Mucosa of stomach (tissue), 1 donor: ENCODE measurements around the gene CCDC141.

Experiments used
- H3K27me3 ChIP-seq: one replicate; pipeline ENCODE4 v1.7.0; 2013; ENCODE audit warnings: mild to moderate bottlenecking, low read length; ENCODE audit not compliant: control insufficient read depth, insufficient read depth
- H3K36me3 ChIP-seq: one replicate; pipeline ENCODE4 v1.7.0; 2013; ENCODE audit warnings: low read length; ENCODE audit not compliant: control insufficient read depth, insufficient read depth
- H3K4me1 ChIP-seq: one replicate; pipeline ENCODE4 v1.7.0; 2013; ENCODE audit warnings: mild to moderate bottlenecking, low read length; ENCODE audit not compliant: control insufficient read depth, insufficient read depth
- H3K4me3 ChIP-seq: one replicate; pipeline ENCODE4 v1.7.0; 2013; ENCODE audit warnings: low read length
- H3K9ac ChIP-seq: one replicate; pipeline ENCODE4 v1.7.0; 2013; ENCODE audit warnings: mild to moderate bottlenecking, low read length, moderate library complexity
- H3K9me3 ChIP-seq: one replicate; pipeline ENCODE4 v1.7.0; 2013; ENCODE audit warnings: mild to moderate bottlenecking, low read length, moderate library complexity; ENCODE audit not compliant: control insufficient read depth
- donor health status: Pancreatic carcinoma.

CCDC141 gene

GRCh38 chr2:178920916-178921513 lies 128.9 kb downstream of the CCDC141 start:
- H3K36me3 ChIP-seq = no peaks in the 10 kb centered on the region
- no peaks in the 10 kb centered on the region for H3K4me1 ChIP-seq
- H3K9me3 ChIP-seq = no peaks in the 10 kb centered on the region
- no peak overlapping the region for H3K9ac ChIP-seq
- no peaks in the 10 kb centered on the region for H3K27me3 ChIP-seq
- no peak overlapping the region for H3K4me3 ChIP-seq

- Histone ChIP-seq H3K9ac (no peak overlapping the region), H3K4me3 (no peak overlapping the region), H3K36me3 (no peaks in the 10 kb centered on the region), H3K4me1 (peaks cover 3% of the 10 kb centered on the region), H3K27me3 (no peaks in the 10 kb centered on the region), H3K9me3 (no peaks in the 10 kb centered on the region)
Observed at GRCh38 chr2:178917555-178917954, 132.4 kb downstream of the CCDC141 start.

GRCh38 chr2:178915423-178916173 lies 134.3 kb downstream of the CCDC141 start:
- Histone ChIP-seq H3K9ac (no peak overlapping the region), H3K27me3 (no peaks in the 10 kb centered on the region), H3K9me3 (no peaks in the 10 kb centered on the region), H3K36me3 (no peaks in the 10 kb centered on the region), H3K4me3 (no peak overlapping the region), H3K4me1 (peaks cover 3% of the 10 kb centered on the region)

- no peaks in the 10 kb centered on the region for H3K9me3 ChIP-seq
- H3K9ac ChIP-seq = no peak overlapping the region
- H3K4me3 ChIP-seq = no peak overlapping the region
- no peaks in the 10 kb centered on the region for H3K27me3 ChIP-seq
- no peaks in the 10 kb centered on the region for H3K36me3 ChIP-seq
- peaks cover 9% of the 10 kb centered on the region for H3K4me1 ChIP-seq
Observed at GRCh38 chr2:178914259-178914849, 135.6 kb downstream of the CCDC141 start.

- peaks cover 9% of the 10 kb centered on the region for H3K4me1 ChIP-seq
- no peaks in the 10 kb centered on the region for H3K9me3 ChIP-seq
- no peaks in the 10 kb centered on the region for H3K36me3 ChIP-seq
- H3K9ac ChIP-seq = no peak overlapping the region
- no peak overlapping the region for H3K4me3 ChIP-seq
- no peaks in the 10 kb centered on the region for H3K27me3 ChIP-seq
Observed at GRCh38 chr2:178913049-178913441, 136.9 kb downstream of the CCDC141 start.

- Histone ChIP-seq H3K36me3 (no peaks in the 10 kb centered on the region), H3K27me3 (no peaks in the 10 kb centered on the region), H3K4me1 (peaks cover 9% of the 10 kb centered on the region), H3K9ac (no peak overlapping the region), H3K9me3 (no peaks in the 10 kb centered on the region), H3K4me3 (no peak overlapping the region)
Observed at GRCh38 chr2:178912416-178913048, 137.4 kb downstream of the CCDC141 start.

- H3K4me3 ChIP-seq = no peak overlapping the region
- no peaks in the 10 kb centered on the region for H3K27me3 ChIP-seq
- peaks cover 9% of the 10 kb centered on the region for H3K4me1 ChIP-seq
- no peak overlapping the region for H3K9ac ChIP-seq
- H3K9me3 ChIP-seq = no peaks in the 10 kb centered on the region
- no peaks in the 10 kb centered on the region for H3K36me3 ChIP-seq
Observed at GRCh38 chr2:178911039-178911438, 138.9 kb downstream of the CCDC141 start.

GRCh38 chr2:178910005-178910404 lies 139.9 kb downstream of the CCDC141 start:
- Histone ChIP-seq H3K36me3 (no peaks in the 10 kb centered on the region), H3K9ac (no peak overlapping the region), H3K4me1 (peaks cover 9% of the 10 kb centered on the region), H3K27me3 (no peaks in the 10 kb centered on the region), H3K4me3 (no peak overlapping the region), H3K9me3 (no peaks in the 10 kb centered on the region)

GRCh38 chr2:178909507-178909906 lies 140.4 kb downstream of the CCDC141 start:
- Histone ChIP-seq H3K36me3 (no peaks in the 10 kb centered on the region), H3K4me3 (no peak overlapping the region), H3K4me1 (peaks cover 9% of the 10 kb centered on the region), H3K9me3 (no peaks in the 10 kb centered on the region), H3K27me3 (no peaks in the 10 kb centered on the region), H3K9ac (no peak overlapping the region)

GRCh38 chr2:178908810-178909209 lies 141.1 kb downstream of the CCDC141 start:
- no peak overlapping the region for H3K4me3 ChIP-seq
- H3K27me3 ChIP-seq = no peaks in the 10 kb centered on the region
- H3K9me3 ChIP-seq = no peaks in the 10 kb centered on the region
- H3K4me1 ChIP-seq = peaks cover 6% of the 10 kb centered on the region
- no peak overlapping the region for H3K9ac ChIP-seq
- no peaks in the 10 kb centered on the region for H3K36me3 ChIP-seq

- H3K36me3 ChIP-seq = no peaks in the 10 kb centered on the region
- H3K9me3 ChIP-seq = no peaks in the 10 kb centered on the region
- no peak overlapping the region for H3K4me3 ChIP-seq
- H3K9ac ChIP-seq = no peak overlapping the region
- H3K4me1 ChIP-seq = peaks cover 6% of the 10 kb centered on the region
- no peaks in the 10 kb centered on the region for H3K27me3 ChIP-seq
Observed at GRCh38 chr2:178905261-178905660, 144.7 kb downstream of the CCDC141 start.

- H3K4me1 ChIP-seq = no peaks in the 10 kb centered on the region
- no peak overlapping the region for H3K4me3 ChIP-seq
- no peaks in the 10 kb centered on the region for H3K27me3 ChIP-seq
- H3K9me3 ChIP-seq = no peaks in the 10 kb centered on the region
- no peak overlapping the region for H3K9ac ChIP-seq
- H3K36me3 ChIP-seq = no peaks in the 10 kb centered on the region
Observed at GRCh38 chr2:178899656-178900055, 150.3 kb downstream of the CCDC141 start.
